Stimulated activated effector memory CD8-positive, alpha-beta T cell treated with anti-CD3 and anti-CD28 coated beads, Interleukin-12 subunit alpha, Interleukin-12 subunit beta, amount 100 ng/mL, for 72 hours (primary cell): ENCODE measurements around the gene ETV1.

Experiments
- ATAC-seq: fragments of 150-1000 bp; cut with Tn5 transposase; 2 replicates; pipeline ENCODE4 v1.10.0; 2021
- DNase-seq, 2 donors: peaks; one replicate each; pipeline ENCODE4 v3.0.0; 2021 to 2022; ENCODE audit warnings: low spot score in 2 of 2
- H3K27ac Mint-ChIP-seq: one replicate; pipeline ENCODE4 v1.8.0; 2022; ENCODE audit warnings: mild to moderate bottlenecking, mixed read lengths
- H3K36me3 Mint-ChIP-seq: one replicate; pipeline ENCODE4 v1.8.0; 2022; ENCODE audit warnings: mild to moderate bottlenecking, mixed read lengths
- H3K4me1 Mint-ChIP-seq: one replicate; pipeline ENCODE4 v1.8.0; 2022; ENCODE audit warnings: mixed read lengths
- H3K4me3 Mint-ChIP-seq: one replicate; pipeline ENCODE4 v1.8.0; 2022; ENCODE audit warnings: mild to moderate bottlenecking, mixed read lengths
- H3K9me3 Mint-ChIP-seq: one replicate; pipeline ENCODE4 v1.8.0; 2022; ENCODE audit warnings: mixed read lengths

ETV1 gene

GRCh38 chr7:13965077-13965476 lies 24.4 kb downstream of the ETV1 start:
- Mint-ChIP-seq H3K27ac (no peak overlapping the region), H3K9me3 (no peaks in the 10 kb centered on the region), H3K36me3 (no peaks in the 10 kb centered on the region), H3K4me3 (no peak overlapping the region), H3K4me1 (no peaks in the 10 kb centered on the region)
- ATAC-seq (no peak), DNase-seq (no peak)

- Mint-ChIP-seq H3K27ac (no peak overlapping the region), H3K4me1 (no peaks in the 10 kb centered on the region), H3K4me3 (no peak overlapping the region), H3K9me3 (no peaks in the 10 kb centered on the region), H3K36me3 (no peaks in the 10 kb centered on the region)
- DNase-seq = no peak
- no peak for ATAC-seq
Observed at GRCh38 chr7:13963925-13964324, 25.5 kb downstream of the ETV1 start.

DNA sequence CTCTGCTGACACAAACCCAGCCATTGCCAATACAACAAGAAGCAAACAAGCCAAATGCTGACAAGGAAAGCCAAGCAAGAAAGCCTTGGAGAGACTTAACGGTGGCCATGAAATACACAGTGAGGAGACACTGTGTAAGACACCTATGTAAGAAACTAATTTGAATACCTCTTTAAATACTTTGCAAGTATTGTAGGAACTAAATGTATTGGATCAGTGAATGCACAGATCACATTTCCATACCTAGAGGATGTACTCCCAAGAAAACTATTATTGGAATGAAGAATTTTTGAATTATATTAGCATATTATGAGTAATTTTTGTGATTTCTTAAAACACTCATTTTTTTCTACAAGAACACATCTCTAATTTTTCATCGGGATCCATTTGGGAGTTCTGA lies 34.0 kb downstream of the ETV1 start:
- Mint-ChIP-seq H3K36me3 (no peaks in the 10 kb centered on the region), H3K9me3 (no peaks in the 10 kb centered on the region), H3K27ac (no peak overlapping the region), H3K4me1 (no peaks in the 10 kb centered on the region), H3K4me3 (no peak overlapping the region)
- DNase-seq (no peak), ATAC-seq (no peak)

GRCh38 chr7:13953368-13953767 lies 36.1 kb downstream of the ETV1 start:
- Mint-ChIP-seq H3K4me3 (no peak overlapping the region), H3K4me1 (no peaks in the 10 kb centered on the region), H3K36me3 (no peaks in the 10 kb centered on the region), H3K27ac (no peak overlapping the region), H3K9me3 (no peaks in the 10 kb centered on the region)
- DNase-seq = no peak
- ATAC-seq = no peak

DNA sequence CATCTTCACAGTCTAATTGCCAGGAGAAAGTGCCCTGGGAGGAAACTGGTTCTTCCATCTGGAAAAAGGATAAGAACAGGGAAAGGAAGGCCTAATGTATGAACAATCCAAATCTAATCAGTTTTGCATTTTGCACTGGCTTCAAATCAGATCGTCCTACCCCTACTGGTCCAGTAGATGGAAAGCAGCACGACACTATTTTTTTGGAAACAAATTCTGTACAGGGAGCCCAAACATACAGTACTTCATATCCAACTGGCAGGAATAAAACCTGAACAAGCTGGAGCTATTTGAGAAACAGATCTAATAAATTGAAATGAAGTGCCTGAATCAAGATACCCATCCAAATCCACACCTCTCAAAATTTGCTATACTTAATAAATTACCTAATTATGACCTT lies 36.5 kb downstream of the ETV1 start:
- no peak for DNase-seq
- ATAC-seq = no peak
- no peak overlapping the region for H3K27ac Mint-ChIP-seq
- H3K4me3 Mint-ChIP-seq = no peak overlapping the region
- no peaks in the 10 kb centered on the region for H3K36me3 Mint-ChIP-seq
- H3K4me1 Mint-ChIP-seq = no peaks in the 10 kb centered on the region
- no peaks in the 10 kb centered on the region for H3K9me3 Mint-ChIP-seq

DNA sequence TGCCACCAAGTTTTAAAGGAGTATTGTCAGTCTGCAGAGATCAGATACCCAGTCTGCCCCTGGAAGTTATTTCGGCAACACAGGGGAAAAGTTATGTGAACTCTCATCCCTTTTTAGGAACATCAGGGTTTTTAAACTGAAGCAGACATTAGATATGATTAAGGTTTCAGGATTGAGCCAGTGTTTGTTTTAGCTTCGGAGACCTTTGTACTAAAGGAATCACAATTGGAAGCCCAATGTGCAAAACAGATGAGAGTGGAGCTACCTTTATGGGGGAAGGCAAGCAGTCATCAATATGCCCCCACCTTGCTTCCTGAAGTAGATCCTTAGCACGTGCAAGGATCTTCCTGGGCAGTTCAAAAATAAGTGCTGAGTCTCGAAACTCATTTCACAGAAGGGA lies 39.5 kb downstream of the ETV1 start:
- Mint-ChIP-seq H3K4me3 (no peak overlapping the region), H3K36me3 (no peaks in the 10 kb centered on the region), H3K9me3 (no peaks in the 10 kb centered on the region), H3K27ac (no peak overlapping the region), H3K4me1 (no peaks in the 10 kb centered on the region)
- no peak for ATAC-seq
- no peak for DNase-seq

DNA sequence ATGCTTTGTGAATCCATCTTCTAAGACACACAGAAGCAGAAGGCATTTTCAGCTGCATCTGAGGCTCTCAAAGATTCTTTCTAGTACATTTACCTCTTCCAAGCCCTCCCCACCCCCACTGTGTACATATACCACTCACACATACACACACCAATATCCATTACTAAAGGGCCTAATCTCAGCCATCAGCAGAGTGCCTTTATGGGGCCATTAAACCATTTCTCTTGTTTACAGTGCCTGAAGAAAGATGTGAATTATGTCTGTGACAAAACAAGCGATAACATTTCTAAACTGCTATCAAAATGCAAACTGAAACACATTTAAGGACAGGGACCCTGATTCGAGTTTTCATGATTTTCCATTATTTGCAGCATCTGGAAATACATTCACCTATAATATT lies 40.0 kb downstream of the ETV1 start:
- no peaks in the 10 kb centered on the region for H3K4me1 Mint-ChIP-seq
- no peaks in the 10 kb centered on the region for H3K9me3 Mint-ChIP-seq
- DNase-seq (no peak), ATAC-seq (no peak)
- H3K4me3 Mint-ChIP-seq = no peak overlapping the region
- no peak overlapping the region for H3K27ac Mint-ChIP-seq
- no peaks in the 10 kb centered on the region for H3K36me3 Mint-ChIP-seq

GRCh38 chr7:13948019-13948801 lies 41.3 kb downstream of the ETV1 start:
- no peak for ATAC-seq
- Mint-ChIP-seq H3K4me3 (no peak overlapping the region), H3K36me3 (no peaks in the 10 kb centered on the region), H3K27ac (no peak overlapping the region), H3K4me1 (no peaks in the 10 kb centered on the region), H3K9me3 (no peaks in the 10 kb centered on the region)
- DNase-seq = no peak

GRCh38 chr7:13947535-13947934 lies 41.9 kb downstream of the ETV1 start:
- no peaks in the 10 kb centered on the region for H3K9me3 Mint-ChIP-seq
- H3K4me3 Mint-ChIP-seq = no peak overlapping the region
- no peak overlapping the region for H3K27ac Mint-ChIP-seq
- H3K4me1 Mint-ChIP-seq = no peaks in the 10 kb centered on the region
- H3K36me3 Mint-ChIP-seq = no peaks in the 10 kb centered on the region
- ATAC-seq = no peak
- DNase-seq = no peak

- no peak for DNase-seq
- Mint-ChIP-seq H3K27ac (no peak overlapping the region), H3K4me3 (no peak overlapping the region), H3K9me3 (no peaks in the 10 kb centered on the region), H3K4me1 (no peaks in the 10 kb centered on the region), H3K36me3 (no peaks in the 10 kb centered on the region)
- ATAC-seq = no peak
Observed at GRCh38 chr7:13946181-13946580, 43.3 kb downstream of the ETV1 start.

DNA sequence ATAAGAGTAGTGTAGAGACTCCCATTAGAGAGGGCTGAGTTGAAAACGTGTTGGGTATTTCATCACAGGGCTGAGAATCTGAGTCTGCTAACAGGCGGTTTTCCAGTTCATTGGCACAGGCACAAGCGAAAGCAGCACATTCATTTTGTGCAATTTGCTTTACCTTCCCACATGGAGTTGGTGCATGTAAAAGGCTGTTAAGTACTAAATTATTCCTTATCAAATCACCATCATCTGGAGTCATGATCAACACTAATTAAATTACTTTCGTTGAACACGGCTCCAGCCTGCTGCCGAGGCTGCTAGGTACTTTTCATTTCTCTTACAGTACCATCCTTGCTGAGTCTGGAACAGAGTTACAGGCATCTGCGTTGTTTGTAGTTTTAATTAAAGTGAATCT lies 43.8 kb downstream of the ETV1 start:
- DNase-seq = no peak
- H3K27ac Mint-ChIP-seq = no peak overlapping the region
- H3K9me3 Mint-ChIP-seq = no peaks in the 10 kb centered on the region

DNA sequence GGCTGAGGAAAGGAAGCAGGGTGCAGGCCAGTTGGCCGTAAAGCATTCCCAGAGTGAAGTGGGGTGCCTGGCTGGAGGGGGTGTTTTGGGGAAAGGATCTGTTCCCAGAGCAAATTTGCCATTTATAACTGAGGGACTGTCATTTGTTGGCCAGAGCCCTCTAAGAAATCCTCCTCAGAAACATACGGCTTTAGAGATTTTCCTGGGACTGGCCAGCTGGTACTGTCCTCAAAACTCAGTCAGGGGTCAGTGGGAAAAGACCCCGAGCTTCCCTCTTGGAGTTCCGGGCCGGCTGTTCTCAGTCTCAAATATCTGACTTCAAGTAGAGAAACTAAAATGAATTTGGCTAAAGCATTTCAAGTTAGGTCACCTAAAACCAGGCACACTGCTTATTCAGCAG lies 55.9 kb downstream of the ETV1 start:
- Mint-ChIP-seq H3K4me1 (no peaks in the 10 kb centered on the region), H3K36me3 (no peaks in the 10 kb centered on the region), H3K9me3 (no peaks in the 10 kb centered on the region), H3K4me3 (no peak overlapping the region), H3K27ac (no peak overlapping the region)
- DNase-seq (no peak), ATAC-seq (no peak)

More for the DNA sequence above, 43.8 kb downstream of the ETV1 start:
- no peaks in the 10 kb centered on the region for H3K36me3 Mint-ChIP-seq
- no peak overlapping the region for H3K4me3 Mint-ChIP-seq
- no peaks in the 10 kb centered on the region for H3K4me1 Mint-ChIP-seq
- ATAC-seq = no peak

- Mint-ChIP-seq H3K27ac (no peak overlapping the region), H3K4me1 (no peaks in the 10 kb centered on the region)
- DNase-seq = no peak
Observed at GRCh38 chr7:13933091-13933490, 56.4 kb downstream of the ETV1 start.

DNA sequence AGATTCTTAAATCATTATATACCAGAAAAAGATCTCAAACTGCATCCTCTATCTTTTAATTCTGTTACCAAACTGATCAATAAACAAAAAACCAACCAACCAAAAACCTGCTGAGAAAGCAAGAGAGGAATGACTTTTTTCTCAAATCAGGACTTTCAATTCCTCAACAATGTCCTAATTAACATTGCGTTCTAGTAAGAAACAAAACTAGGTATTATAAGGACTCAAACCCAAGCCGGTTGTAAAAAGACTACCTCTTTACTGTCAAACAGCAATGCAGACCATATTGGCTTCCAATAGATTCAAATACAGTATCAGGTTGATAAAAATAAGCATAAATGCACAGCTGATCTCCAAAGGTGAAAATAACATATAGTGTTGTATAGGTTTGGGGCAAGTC lies 57.3 kb downstream of the ETV1 start:
- H3K9me3 Mint-ChIP-seq = no peaks in the 10 kb centered on the region
- H3K4me1 Mint-ChIP-seq = no peaks in the 10 kb centered on the region
- no peaks in the 10 kb centered on the region for H3K36me3 Mint-ChIP-seq
- ATAC-seq (no peak), DNase-seq (no peak)
- H3K4me3 Mint-ChIP-seq = no peak overlapping the region
- no peak overlapping the region for H3K27ac Mint-ChIP-seq

More at GRCh38 chr7:13933091-13933490, 56.4 kb downstream of the ETV1 start:
- no peaks in the 10 kb centered on the region for H3K9me3 Mint-ChIP-seq
- no peaks in the 10 kb centered on the region for H3K36me3 Mint-ChIP-seq
- no peak overlapping the region for H3K4me3 Mint-ChIP-seq
- no peak for ATAC-seq

GRCh38 chr7:13921062-13921461 lies 68.4 kb downstream of the ETV1 start:
- H3K27ac Mint-ChIP-seq = no peak overlapping the region
- H3K4me1 Mint-ChIP-seq = peaks cover 9% of the 10 kb centered on the region
- no peak for DNase-seq

DNA sequence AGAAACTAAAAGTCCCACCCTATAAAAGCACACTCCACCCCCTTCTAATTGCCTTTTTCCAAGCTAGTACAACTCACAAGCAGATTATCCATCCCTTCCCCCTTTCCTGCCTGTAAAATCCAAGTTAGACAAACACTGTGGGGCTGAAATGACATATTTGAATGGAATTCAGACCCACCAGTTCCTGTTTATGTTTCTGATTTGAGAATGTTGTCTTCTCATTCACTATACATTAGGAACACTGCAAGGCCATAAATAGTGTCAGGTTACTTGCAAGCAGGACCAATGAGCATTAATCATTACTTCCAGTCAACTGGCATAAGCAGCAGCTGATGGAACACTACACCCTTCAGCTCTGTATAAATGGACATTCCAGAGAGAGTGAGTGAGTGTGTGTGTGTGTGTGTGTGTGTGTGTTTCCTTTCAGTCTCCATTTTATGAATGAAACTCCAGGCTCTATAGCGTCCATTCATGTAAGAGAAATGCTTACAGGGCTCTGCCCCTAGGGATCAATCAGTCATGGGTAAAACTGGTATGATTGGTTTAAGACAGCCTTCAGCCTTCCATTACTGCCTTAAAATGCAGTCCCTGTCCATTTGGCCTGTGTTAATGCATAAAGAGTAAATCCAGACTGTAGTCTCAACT lies 69.3 kb downstream of the ETV1 start:
- ATAC-seq (no peak), DNase-seq (no peak)
- Mint-ChIP-seq H3K4me1 (peaks cover 9% of the 10 kb centered on the region), H3K36me3 (no peaks in the 10 kb centered on the region), H3K27ac (no peak overlapping the region), H3K9me3 (no peaks in the 10 kb centered on the region), H3K4me3 (no peak overlapping the region)

More at GRCh38 chr7:13921062-13921461, 68.4 kb downstream of the ETV1 start:
- H3K4me3 Mint-ChIP-seq = no peak overlapping the region
- H3K9me3 Mint-ChIP-seq = no peaks in the 10 kb centered on the region
- H3K36me3 Mint-ChIP-seq = no peaks in the 10 kb centered on the region
- ATAC-seq = no peak
